VCaP (cell line): Measurements from ENCODE around the gene KEL.

ENCODE experiments used
- H3K27ac ChIP-seq: fragments of 450-650 bp; 2 replicates; pipeline ENCODE4 v1.5.1; 2017
- TF ChIP-seq, protein P1 (sequence below): fragments of 450-650 bp; conservative IDR thresholded peaks from 2 replicates; pipeline ENCODE4 v1.5.1; 2017; ENCODE audit warnings: mild to moderate bottlenecking, moderate library complexity

The KEL gene

DNA sequence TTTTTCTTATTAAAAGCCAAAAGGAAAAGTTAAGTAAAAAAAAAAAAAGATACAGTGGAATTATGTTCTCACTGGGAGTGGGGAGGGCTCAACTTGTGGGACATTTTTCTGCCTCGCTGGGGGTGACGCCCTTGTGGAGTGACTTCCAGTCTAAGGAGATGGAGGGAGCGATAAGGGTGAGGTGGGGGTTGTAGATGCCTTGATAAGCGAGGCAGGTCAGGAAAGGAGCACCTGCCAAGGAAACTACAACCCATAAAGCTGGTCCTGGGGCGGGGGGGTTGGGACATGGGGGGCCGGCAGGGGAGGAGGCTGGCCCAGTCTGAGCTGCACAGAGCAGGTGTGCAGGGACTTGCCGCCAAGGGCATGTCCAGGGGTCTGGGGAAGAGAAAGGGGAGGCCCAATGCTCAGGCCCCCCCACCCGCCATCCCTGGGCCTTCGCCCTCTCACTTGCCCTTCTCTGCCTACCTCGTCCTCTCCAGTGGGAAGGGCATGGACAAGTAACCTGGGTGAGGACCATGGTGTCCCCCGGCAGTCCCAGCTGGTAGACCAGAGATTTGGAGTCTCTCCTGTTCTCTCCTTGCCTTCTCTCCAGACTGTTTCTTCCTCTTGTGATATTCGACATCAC is 26.1 kb downstream of the KEL start:
- TF ChIP-seq, protein P1, sequence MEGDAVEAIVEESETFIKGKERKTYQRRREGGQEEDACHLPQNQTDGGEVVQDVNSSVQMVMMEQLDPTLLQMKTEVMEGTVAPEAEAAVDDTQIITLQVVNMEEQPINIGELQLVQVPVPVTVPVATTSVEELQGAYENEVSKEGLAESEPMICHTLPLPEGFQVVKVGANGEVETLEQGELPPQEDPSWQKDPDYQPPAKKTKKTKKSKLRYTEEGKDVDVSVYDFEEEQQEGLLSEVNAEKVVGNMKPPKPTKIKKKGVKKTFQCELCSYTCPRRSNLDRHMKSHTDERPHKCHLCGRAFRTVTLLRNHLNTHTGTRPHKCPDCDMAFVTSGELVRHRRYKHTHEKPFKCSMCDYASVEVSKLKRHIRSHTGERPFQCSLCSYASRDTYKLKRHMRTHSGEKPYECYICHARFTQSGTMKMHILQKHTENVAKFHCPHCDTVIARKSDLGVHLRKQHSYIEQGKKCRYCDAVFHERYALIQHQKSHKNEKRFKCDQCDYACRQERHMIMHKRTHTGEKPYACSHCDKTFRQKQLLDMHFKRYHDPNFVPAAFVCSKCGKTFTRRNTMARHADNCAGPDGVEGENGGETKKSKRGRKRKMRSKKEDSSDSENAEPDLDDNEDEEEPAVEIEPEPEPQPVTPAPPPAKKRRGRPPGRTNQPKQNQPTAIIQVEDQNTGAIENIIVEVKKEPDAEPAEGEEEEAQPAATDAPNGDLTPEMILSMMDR: no peak
- H3K27ac ChIP-seq: no peak overlapping the region

DNA sequence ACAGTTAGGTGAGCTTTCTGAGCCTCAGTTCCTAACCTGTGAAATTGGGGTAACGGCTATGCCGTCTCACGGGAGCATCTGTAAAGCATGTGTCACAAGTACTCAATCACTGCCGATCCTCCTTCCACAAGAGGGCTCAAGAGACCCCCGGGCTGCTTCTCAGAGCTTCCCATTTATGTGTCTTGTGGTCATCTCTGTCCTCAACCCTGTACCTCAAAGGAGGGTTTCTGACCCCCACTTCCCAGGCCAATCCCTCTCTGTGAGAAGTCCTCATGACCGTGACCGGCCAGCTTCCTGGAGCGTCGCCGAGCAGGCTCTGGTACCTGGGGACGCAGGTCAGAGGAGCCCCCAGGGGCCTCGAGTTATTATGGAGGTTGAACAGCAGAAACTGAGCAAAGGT is 28.1 kb downstream of the KEL start:
- TF ChIP-seq, protein P1: no peak
- H3K27ac ChIP-seq: no peak overlapping the region

DNA sequence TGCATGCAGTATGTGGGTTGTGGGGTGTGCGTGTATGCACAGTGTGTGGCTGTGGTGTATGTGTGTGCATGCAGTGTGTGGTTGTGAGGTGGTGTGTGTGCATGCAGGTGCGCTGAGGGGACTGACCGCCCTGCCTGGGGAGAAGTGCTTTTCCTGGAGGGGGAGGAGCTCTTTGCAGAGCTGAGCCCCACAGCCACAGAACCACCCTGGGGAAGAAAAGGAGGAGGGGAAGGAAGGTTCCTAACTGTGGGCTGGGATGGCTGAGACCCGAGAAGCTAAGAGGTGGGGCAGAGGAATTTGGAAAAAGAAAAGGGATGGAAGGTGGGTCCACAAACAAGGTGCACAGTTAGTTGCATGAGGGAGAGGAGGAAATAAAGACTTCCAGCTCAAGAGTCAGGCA is 28.5 kb downstream of the KEL start, which contains the start of gene TRPV5:
Gene TRPV5 (minus strand): TSS at position 123 of the 400 bp plus-strand sequence. CDS start 287 bp downstream, outside the sequence.
- TF ChIP-seq, protein P1: no peak
- H3K27ac ChIP-seq: no peak within 1 kb of the TSS

DNA sequence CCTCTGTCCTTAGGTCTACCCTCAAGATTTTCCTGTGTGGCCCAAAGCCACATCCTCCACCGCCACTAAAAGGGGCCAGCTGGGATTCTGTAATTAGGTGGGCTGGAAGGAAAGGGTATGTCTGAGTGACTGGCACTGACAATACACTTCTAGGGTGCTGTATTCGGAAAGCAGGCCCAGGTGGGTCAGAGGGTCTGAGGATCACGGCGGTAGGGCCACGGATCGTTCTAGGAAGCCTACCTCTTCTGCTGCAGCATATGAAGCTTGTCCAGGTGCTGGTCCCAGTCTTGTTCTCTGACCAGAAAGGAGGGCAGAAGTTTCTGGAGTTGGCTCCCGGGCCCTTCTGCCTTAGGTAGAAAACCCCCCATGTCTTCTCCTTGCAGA is 29.1 kb downstream of the KEL start:
- TF ChIP-seq, protein P1: no peak
- no peak overlapping the region for H3K27ac ChIP-seq

DNA sequence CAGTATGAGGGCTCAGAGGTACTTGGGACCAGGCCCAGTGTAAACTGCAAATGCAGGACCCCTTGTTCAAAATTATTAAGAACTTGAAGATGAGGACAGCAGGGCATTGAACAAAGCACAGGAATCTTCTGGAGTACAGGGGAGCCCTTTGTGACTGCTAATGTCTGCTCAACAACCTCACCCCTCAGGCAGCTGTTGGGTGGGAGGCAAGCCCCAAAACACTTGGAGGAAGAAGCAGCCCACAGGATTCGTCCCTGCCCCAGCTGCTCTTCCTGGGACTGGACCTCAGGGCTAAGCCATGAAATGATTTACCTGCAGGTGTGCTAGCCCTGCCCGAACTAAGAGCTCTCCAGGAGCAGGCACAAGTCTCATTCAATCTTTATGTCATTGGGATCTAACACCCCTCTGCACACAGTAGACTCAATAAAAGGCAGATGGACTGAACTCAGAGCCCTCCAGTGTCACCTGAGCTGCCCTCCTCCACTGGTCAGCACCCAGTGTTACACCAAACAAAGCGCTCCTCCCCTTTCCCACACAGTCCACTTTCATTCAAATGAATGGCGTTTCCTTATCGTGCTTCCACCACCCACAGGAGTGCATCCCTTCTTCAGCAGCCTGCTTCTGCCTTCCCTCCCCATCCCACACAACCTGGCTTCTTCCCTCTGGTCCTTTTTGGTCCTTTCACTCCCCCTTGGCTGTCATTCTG is 29.6 kb downstream of the KEL start:
- H3K27ac ChIP-seq: no peak overlapping the region
- TF ChIP-seq, protein P1: no peak

DNA sequence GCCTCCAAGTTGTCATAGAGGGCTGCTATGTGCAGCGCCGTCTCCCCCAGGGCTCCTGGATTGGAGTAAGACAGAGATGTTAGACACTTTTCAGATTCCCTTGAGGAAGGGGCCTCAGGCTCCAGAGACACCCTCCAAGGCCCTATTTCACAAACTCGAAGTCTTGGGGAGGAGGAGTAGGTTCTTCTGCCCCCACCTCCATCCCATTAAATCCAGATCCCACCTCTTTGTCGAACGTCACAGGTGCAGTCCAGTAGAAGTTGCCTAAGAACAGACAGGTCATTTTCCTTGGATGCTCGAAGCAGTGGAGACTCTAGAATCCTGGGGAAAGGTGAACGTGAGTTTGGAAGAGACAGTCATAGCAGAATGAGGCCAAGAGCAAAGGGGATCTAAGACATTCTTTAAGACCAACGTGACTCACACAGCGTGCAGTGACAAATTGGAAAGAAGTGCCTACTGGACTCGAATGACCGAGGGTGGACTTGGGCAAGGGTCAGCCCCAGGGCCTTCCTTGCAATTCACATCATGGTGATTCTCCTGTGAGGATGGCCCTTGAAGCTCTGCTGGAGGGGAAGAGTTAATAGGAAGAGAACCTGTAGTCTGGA is 31.9 kb downstream of the KEL start:
- no peak overlapping the region for H3K27ac ChIP-seq
- TF ChIP-seq, protein P1: no peak

DNA sequence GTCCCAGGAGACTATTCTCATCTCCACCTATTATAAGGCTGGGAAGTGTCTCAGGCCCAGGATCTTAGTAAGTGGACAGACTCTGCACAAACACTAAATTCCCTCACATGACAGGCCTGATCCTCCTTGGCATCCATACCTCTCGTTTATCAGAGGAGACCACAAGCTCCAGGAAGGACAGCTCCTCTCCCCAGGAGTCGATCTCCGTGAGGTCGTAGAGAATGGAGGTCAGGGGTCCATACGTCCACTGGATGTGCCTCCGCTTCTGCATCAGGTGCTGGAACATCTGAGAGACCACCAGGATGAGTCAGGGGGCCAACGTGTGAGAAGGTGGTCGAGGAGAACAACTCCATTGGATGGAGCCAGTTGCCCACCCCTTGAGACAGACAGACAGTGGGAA is 34.2 kb downstream of the KEL start:
- TF ChIP-seq, protein P1: no peak
- H3K27ac ChIP-seq: peak overlapping the region; percentile 52
